ENCODE measurements around the gene PRR5L. TPM values are rescaled to one million over a fixed set of nuclear protein-coding genes. Genes with fewer than 3 reads are reported as not detected.

Gene PRR5L
- total and polyA plus RNA-seq, 2 donors: 3.6 to 18.8 TPM

GRCh38 chr11:36296884-36297543, 926 bp downstream of the PRR5L start:
- no peak overlapping the region for H3K4me3 ChIP-seq (ENCODE audit: low read depth, low read length)
- H3K4me1 ChIP-seq (ENCODE audit: insufficient read depth): no peaks in the 10 kb centered on the region
- WGBS: 68% methylated on average over 8 of the region's 8 CpGs
- no peaks in the 10 kb centered on the region for H3K36me3 ChIP-seq (ENCODE audit: insufficient read depth)
- no peak for DNase-seq (ENCODE audit: extremely low spot score)
- no peak overlapping the region for H3K27ac ChIP-seq (ENCODE audit: low read depth)

- WGBS: 20% methylated on average over 3 of the region's 3 CpGs
- DNase-seq (ENCODE audit: extremely low spot score): no peak
- Histone ChIP-seq H3K27ac (ENCODE audit: low read depth) (no peak overlapping the region), H3K4me1 (ENCODE audit: insufficient read depth) (peaks cover 2% of the 10 kb centered on the region), H3K36me3 (ENCODE audit: insufficient read depth) (no peaks in the 10 kb centered on the region), H3K4me3 (ENCODE audit: low read depth, low read length) (no peak overlapping the region)
These were observed 4.6 kb downstream of the PRR5L start for GRCh38 chr11:36300650-36301049.

GRCh38 chr11:36304351-36304750, 8.3 kb downstream of the PRR5L start:
- DNase-seq (ENCODE audit: extremely low spot score): no peak
- 58% methylated on average over 1 of the region's 1 CpG for WGBS
- Histone ChIP-seq H3K27ac (ENCODE audit: low read depth) (no peak overlapping the region), H3K4me3 (ENCODE audit: low read depth, low read length) (no peak overlapping the region), H3K4me1 (ENCODE audit: insufficient read depth) (peaks cover 2% of the 10 kb centered on the region), H3K36me3 (ENCODE audit: insufficient read depth) (no peaks in the 10 kb centered on the region)

- no peak overlapping the region for H3K4me3 ChIP-seq (ENCODE audit: low read depth, low read length)
- no peak for DNase-seq (ENCODE audit: extremely low spot score)
- H3K27ac ChIP-seq (ENCODE audit: low read depth): no peak overlapping the region
- WGBS: 21% methylated on average over 1 of the region's 1 CpG
- H3K4me1 ChIP-seq (ENCODE audit: insufficient read depth): peaks cover 2% of the 10 kb centered on the region
- no peaks in the 10 kb centered on the region for H3K36me3 ChIP-seq (ENCODE audit: insufficient read depth)
These were observed 9.0 kb downstream of the PRR5L start for GRCh38 chr11:36305047-36305446.

GRCh38 chr11:36306888-36307287, 10.8 kb downstream of the PRR5L start:
- WGBS: 45% methylated on average over 3 of the region's 3 CpGs
- peaks cover 2% of the 10 kb centered on the region for H3K4me1 ChIP-seq (ENCODE audit: insufficient read depth)
- no peak overlapping the region for H3K4me3 ChIP-seq (ENCODE audit: low read depth, low read length)
- H3K36me3 ChIP-seq (ENCODE audit: insufficient read depth): no peaks in the 10 kb centered on the region
- H3K27ac ChIP-seq (ENCODE audit: low read depth): no peak overlapping the region
- no peak for DNase-seq (ENCODE audit: extremely low spot score)

GRCh38 chr11:36308577-36308976, 12.5 kb downstream of the PRR5L start:
- H3K4me1 ChIP-seq (ENCODE audit: insufficient read depth): no peaks in the 10 kb centered on the region
- no peaks in the 10 kb centered on the region for H3K36me3 ChIP-seq (ENCODE audit: insufficient read depth)
- DNase-seq (ENCODE audit: extremely low spot score): no peak
- H3K4me3 ChIP-seq (ENCODE audit: low read depth, low read length): no peak overlapping the region
- 50% methylated on average over 1 of the region's 1 CpG for WGBS
- H3K27ac ChIP-seq (ENCODE audit: low read depth): no peak overlapping the region

GRCh38 chr11:36309779-36310178, 13.7 kb downstream of the PRR5L start:
- Histone ChIP-seq H3K4me3 (ENCODE audit: low read depth, low read length) (no peak overlapping the region), H3K4me1 (ENCODE audit: insufficient read depth) (no peaks in the 10 kb centered on the region), H3K36me3 (ENCODE audit: insufficient read depth) (no peaks in the 10 kb centered on the region), H3K27ac (ENCODE audit: low read depth) (no peak overlapping the region)
- 92% methylated on average over 4 of the region's 4 CpGs for WGBS
- no peak for DNase-seq (ENCODE audit: extremely low spot score)

- WGBS: 90% methylated on average over 4 of the region's 4 CpGs
- no peak overlapping the region for H3K4me3 ChIP-seq (ENCODE audit: low read depth, low read length)
- H3K4me1 ChIP-seq (ENCODE audit: insufficient read depth): no peaks in the 10 kb centered on the region
- H3K36me3 ChIP-seq (ENCODE audit: insufficient read depth): no peaks in the 10 kb centered on the region
- H3K27ac ChIP-seq (ENCODE audit: low read depth): no peak overlapping the region
- no peak for DNase-seq (ENCODE audit: extremely low spot score)
These were observed 16.0 kb downstream of the PRR5L start for GRCh38 chr11:36311926-36312595.

- no peak for DNase-seq (ENCODE audit: extremely low spot score)
- H3K36me3 ChIP-seq (ENCODE audit: insufficient read depth): no peaks in the 10 kb centered on the region
- no peak overlapping the region for H3K4me3 ChIP-seq (ENCODE audit: low read depth, low read length)
- H3K27ac ChIP-seq (ENCODE audit: low read depth): no peak overlapping the region
- 48% methylated on average over 6 of the region's 6 CpGs for WGBS
- no peaks in the 10 kb centered on the region for H3K4me1 ChIP-seq (ENCODE audit: insufficient read depth)
These were observed 16.8 kb downstream of the PRR5L start for GRCh38 chr11:36312611-36313472.

GRCh38 chr11:36313750-36314433, 17.8 kb downstream of the PRR5L start:
- Histone ChIP-seq H3K4me3 (ENCODE audit: low read depth, low read length) (no peak overlapping the region), H3K27ac (ENCODE audit: low read depth) (no peak overlapping the region), H3K4me1 (ENCODE audit: insufficient read depth) (no peaks in the 10 kb centered on the region), H3K36me3 (ENCODE audit: insufficient read depth) (no peaks in the 10 kb centered on the region)
- WGBS: 53% methylated on average over 3 of the region's 3 CpGs
- no peak for DNase-seq (ENCODE audit: extremely low spot score)

GRCh38 chr11:36314434-36314767, 18.3 kb downstream of the PRR5L start:
- Histone ChIP-seq H3K4me1 (ENCODE audit: insufficient read depth) (no peaks in the 10 kb centered on the region), H3K4me3 (ENCODE audit: low read depth, low read length) (no peak overlapping the region), H3K36me3 (ENCODE audit: insufficient read depth) (no peaks in the 10 kb centered on the region), H3K27ac (ENCODE audit: low read depth) (no peak overlapping the region)
- WGBS: 64% methylated on average over 6 of the region's 6 CpGs
- DNase-seq (ENCODE audit: extremely low spot score): no peak

- Histone ChIP-seq H3K36me3 (ENCODE audit: insufficient read depth) (no peaks in the 10 kb centered on the region), H3K27ac (ENCODE audit: low read depth) (no peak overlapping the region), H3K4me3 (ENCODE audit: low read depth, low read length) (no peak overlapping the region), H3K4me1 (ENCODE audit: insufficient read depth) (no peaks in the 10 kb centered on the region)
- DNase-seq (ENCODE audit: extremely low spot score): no peak
- 38% methylated on average over 3 of the region's 3 CpGs for WGBS
These were observed 20.0 kb downstream of the PRR5L start for GRCh38 chr11:36316049-36316448.

GRCh38 chr11:36317992-36318391, 21.9 kb downstream of the PRR5L start:
- 34% methylated on average over 2 of the region's 2 CpGs for WGBS
- no peak overlapping the region for H3K4me3 ChIP-seq (ENCODE audit: low read depth, low read length)
- H3K27ac ChIP-seq (ENCODE audit: low read depth): no peak overlapping the region

More at GRCh38 chr11:36317992-36318391, 21.9 kb downstream of the PRR5L start:
- Histone ChIP-seq H3K36me3 (ENCODE audit: insufficient read depth) (no peaks in the 10 kb centered on the region), H3K4me1 (ENCODE audit: insufficient read depth) (no peaks in the 10 kb centered on the region)
- DNase-seq (ENCODE audit: extremely low spot score): no peak

All from urinary bladder (tissue), 4 donors.